Right lobe of liver (tissue), 4 donors: ENCODE measurements around the gene SH2D7.

Experiments used
- POLR2A ChIP-seq: fragments of 450-650 bp; IDR thresholded peaks from one replicate; pipeline ENCODE4 v1.6.1; 2017; ENCODE audit warnings: antibody characterized with exemption, mild to moderate bottlenecking
- TF ChIP-seq, protein P1 (sequence below), 4 donors: fragments of 200-600 bp in 3 of 4; fragments of 450-650 bp in 1 of 4; IDR thresholded peaks; one replicate each; pipeline versions ENCODE4 v1.5.1 to v1.8.0; 2016 to 2022; ENCODE audit warnings: antibody characterized with exemption in 4 of 4, mild to moderate bottlenecking in 2 of 4
- donor health status: DM: no; HTN: no; CAD: no.
- donor health status: DM: no; HTN: no; CAD: no.
- donor health status: DM: no; HTN: yes; CAD: no.

- TF ChIP-seq, protein P1, sequence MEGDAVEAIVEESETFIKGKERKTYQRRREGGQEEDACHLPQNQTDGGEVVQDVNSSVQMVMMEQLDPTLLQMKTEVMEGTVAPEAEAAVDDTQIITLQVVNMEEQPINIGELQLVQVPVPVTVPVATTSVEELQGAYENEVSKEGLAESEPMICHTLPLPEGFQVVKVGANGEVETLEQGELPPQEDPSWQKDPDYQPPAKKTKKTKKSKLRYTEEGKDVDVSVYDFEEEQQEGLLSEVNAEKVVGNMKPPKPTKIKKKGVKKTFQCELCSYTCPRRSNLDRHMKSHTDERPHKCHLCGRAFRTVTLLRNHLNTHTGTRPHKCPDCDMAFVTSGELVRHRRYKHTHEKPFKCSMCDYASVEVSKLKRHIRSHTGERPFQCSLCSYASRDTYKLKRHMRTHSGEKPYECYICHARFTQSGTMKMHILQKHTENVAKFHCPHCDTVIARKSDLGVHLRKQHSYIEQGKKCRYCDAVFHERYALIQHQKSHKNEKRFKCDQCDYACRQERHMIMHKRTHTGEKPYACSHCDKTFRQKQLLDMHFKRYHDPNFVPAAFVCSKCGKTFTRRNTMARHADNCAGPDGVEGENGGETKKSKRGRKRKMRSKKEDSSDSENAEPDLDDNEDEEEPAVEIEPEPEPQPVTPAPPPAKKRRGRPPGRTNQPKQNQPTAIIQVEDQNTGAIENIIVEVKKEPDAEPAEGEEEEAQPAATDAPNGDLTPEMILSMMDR (IDR thresholded peaks at IDR 0.05): no peak
- no peak for TF ChIP-seq POLR2A
These were observed 54.2 kb downstream of the SH2D7 start for GRCh38 chr15:78146425-78147154.
